Stimulated activated CD8-positive, alpha-beta memory T cell treated with anti-CD3 and anti-CD28 coated beads, Interleukin-2, amount 100 ng/mL, for 1 hour (primary cell): Measurements from ENCODE around the gene TFR2.

Experiments
- DNase-seq, 2 donors: peaks; one replicate each; pipeline ENCODE4 v3.0.0-alpha.2; 2020; ENCODE audit warnings: low read depth in 2 of 2

The TFR2 gene

DNA sequence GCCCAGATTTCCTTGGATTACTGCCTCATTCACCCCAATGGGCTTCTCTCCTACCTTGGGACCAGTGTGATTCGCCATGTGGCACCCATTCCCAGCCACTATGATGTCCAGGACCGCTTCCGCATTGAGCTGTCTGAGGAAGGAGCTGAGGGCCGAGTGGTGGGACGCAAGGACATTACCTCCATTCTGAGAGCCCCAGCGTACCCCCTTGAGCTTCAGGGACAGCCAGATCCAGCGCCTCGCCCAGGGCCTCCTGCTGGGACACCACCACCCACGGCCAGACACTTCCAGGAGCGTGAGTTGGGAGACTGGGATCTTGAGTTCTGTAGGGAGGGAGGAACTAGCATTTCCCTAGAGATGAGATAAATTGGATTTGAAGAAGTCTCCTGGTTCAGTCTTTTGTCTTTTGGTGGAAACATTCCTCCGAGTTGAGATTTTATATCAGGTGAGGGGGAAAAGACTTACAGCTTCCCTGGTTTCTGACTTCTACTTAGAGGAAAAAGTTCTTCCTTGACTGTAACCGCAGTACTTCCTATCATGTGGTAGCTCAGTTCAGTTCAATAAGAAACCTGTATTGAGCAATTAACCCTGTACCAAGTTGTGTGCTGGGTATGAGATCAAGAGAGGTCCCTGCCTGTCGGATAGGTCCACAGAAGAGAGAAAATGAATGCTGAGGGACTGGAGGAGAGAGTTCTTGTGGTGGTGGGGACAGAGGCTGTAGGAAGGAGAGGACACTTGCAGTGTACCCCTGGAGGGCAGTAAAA lies 27.8 kb downstream of the TFR2 start:
- no peak for DNase-seq

DNA sequence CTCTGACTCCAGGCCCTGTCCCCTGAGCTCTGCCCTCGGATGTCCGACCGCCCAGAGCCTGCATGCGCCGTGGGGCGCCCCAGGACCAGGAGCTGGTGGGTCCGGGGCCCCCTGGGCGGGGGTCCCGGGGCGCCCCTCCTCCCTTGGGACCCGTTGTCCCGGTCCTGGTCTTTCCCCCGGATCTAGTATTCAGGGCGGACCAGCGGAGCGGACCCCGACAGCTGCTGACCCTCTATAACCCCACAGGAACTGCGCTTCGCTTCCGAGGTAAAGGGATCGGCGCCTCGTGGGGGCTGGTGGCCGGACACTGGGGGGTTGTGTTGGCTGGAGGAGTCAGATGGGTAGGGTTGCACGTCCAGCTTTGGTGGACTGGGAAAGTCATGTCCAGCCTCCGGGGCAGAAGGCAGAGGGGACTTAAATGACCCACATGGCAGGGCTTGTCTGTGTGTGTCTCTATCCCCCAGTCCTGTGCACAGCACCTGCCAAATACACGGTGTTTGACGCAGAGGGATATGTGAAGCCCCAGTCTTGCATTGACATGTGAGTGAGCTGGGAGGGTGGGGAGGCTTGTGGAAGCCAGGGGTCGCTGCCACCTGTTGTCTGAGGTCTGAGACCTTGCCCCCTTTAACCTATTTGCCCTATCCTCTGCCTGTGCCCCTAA lies 28.5 kb downstream of the TFR2 start:
- DNase-seq, result no peak

DNA sequence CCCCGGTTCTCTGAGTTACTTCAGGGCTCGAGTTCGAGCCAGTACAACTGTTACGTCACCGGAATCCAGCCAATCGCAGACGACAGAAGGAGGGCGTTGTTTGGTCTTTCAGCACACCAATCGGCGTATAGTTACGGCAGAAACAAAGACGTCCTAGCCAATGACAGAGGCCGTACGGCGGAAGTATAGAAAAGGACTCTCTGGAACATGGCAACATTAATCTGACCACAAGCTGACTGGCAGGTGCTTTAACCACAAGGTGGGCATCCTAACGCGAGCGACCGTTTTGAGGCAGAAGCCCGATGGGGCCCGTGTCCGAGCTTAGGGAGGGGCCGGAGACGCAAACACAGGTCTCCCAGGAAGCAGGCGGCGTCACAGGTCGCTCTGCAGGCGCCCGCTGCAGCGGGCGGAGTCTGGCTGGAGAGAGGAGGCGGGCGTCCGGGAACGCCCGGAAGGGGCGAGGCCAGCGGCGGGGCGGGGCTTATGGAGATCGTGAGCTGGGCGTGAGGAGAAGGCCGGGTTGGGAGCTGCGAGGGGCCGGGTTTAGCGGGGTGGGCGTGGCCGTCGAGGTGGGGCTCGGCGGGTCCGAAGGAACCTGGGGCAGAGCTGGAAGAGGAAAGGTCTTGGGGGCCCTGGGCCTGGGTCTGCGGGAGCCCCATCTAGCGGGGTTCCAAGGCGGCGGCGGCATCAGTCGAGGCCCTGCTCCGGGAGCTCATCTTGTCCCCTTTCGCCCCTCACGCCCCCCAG lies 29.2 kb downstream of the TFR2 start, which contains the start of gene MOSPD3:
Gene MOSPD3, plus strand, starts transcription at position 558 of the 747 bp plus-strand sequence. CDS start 252 bp downstream, outside the sequence.
- peak; percentile 94 to 97 for DNase-seq

DNA sequence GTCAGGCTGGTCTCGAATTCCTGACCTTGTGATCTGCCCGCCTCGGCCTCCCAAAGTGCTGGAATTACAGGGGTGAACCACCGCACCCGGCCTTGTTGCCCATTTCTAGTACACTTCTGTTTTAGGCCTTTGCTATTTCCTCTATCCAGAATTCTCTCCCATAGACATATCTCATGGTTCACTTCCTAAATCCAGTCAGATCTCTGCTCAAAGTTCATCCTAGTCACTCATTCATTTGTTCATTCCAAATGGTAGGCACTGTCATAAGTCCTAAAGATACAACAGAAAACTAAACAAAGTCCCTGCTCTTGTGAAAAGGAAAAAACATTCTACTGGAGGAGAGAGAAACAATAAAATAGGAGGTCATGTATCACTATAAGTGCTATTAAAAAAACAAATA lies 31.4 kb downstream of the TFR2 start:
- DNase-seq, result no peak

DNA sequence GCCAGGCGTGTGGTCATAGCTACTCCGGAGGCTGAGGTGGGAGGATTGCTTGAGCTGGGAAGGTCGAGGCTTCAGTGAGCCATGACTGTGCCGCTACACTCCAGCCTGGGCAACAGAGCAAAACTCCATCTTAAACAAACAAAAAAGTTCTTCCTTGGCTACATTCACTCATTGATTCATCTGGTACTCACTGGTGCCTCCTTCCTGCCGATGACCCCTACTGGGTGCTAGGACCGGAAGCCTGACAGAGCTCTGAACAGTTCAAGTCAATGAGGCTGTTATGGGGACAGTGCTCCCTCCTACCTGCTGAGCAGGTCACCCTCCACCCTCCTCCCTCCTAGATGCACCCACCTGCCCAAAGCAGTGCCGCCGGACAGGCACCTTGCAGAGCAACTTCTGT lies 34.2 kb downstream of the TFR2 start:
- DNase-seq, result no peak

DNA sequence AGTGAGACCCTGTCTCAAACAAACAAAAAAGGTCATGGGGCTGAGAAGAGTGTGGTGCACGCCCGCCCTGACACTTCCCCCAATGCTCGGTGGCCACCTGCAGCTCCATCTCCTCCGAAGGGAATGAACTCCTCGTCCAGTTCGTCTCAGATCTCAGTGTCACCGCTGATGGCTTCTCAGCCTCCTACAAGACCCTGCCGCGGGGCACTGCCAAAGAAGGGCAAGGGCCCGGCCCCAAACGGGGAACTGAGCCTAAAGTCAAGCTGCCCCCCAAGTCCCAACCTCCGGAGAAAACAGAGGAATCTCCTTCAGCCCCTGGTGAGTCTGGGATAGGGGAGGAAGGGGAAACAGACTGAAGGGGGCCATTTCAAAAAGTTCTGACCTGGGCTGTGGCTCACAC lies 35.0 kb downstream of the TFR2 start:
- DNase-seq, result no peak

DNA sequence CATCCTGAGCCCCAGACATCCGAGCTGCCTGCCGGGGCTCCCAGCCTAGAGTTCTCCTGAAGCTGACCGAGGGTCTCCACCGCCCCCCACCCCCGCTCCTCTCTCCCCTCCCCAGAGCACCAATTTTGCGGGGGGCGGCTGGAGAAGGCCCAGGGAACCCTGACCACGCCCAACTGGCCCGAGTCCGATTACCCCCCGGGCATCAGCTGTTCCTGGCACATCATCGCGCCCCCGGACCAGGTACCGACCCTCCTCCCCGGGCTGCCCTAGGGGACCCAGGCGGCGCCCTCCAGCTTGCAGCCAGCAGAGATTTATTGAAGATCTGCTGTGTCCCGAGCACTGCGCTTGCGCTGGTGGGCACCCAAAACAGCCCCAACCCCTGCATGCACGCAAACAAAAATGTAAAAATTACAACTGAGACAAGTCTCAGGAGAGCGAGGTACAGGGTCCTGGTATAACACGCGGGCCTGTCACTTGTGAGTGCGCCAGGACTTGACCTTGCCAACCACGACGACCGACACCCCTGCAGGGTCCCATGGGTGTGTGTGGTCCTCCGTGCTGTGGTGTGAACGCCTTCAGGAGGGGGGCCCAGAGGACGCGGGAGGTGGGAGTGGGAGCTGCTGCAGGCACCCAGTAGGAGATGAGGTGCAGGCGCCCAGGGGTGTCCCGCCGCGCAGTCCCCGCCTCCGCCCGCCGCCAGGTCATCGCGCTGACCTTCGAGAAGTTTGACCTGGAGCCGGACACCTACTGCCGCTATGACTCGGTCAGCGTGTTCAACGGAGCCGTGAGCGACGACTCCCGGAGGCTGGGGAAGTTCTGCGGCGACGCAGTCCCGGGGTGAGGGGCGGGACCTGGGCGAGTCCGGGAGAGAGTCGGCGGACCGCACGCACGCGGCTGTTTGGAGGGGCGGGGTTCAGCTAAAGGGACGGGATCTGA lies 36.1 kb downstream of the TFR2 start:
- no peak for DNase-seq

DNA sequence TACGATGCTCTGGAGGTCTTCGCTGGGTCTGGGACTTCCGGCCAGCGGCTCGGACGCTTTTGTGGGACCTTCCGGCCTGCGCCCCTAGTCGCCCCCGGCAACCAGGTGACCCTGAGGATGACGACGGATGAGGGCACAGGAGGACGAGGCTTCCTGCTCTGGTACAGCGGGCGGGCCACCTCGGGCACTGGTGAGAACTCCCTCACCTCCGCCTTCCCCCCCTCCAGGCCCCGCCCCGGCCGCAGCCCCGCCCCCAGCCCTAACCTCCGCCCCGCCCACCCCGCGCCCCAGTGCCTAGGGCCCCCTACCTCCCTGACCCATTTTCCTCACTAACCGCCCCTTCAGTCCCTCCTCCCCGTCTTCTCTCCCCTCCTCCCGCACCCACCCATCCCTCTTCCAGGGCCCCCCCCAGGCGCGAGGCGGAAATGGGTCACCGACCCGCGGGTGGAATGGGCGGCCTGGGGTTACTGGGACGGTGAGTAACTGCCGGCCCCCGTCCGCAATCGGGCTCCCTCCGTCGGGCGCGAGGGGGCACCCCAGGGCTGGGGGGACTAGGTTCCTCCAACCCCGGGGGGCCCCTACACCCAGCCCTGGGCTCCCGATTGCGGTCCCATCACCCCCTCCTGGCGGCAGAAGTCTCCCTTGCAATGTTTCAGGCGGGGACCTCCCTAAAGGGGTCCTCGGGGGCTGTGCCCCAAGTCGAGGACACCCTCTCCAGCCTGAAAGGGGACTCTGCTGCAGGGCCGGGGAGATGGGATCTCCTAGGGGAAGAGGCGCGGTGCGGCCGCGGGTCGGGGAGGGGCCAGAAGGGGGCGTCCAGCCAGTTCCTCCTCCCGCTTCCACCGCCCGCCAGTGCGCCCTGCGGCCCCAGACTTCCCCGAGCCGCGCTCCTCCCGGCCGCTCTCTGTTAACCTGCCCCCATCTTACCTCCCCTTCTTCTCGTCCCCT lies 37.0 kb downstream of the TFR2 start:
- DNase-seq, result peak; percentile 43 to 59

DNA sequence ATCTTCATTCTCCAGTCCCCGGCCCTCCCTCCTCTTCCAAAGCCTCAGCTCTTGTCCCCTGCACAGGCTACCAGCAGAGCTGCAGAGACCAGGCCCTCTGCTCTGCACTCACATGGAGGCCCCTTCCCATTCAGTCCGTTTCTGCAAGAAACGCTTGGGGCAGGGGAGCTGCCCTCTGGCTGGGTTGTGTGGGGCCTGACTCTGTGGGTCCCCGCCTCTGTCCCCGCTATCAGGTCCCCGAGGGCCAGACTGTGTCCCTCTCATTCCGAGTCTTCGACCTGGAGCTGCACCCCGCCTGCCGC lies 37.7 kb downstream of the TFR2 start:
- no peak for DNase-seq

DNA sequence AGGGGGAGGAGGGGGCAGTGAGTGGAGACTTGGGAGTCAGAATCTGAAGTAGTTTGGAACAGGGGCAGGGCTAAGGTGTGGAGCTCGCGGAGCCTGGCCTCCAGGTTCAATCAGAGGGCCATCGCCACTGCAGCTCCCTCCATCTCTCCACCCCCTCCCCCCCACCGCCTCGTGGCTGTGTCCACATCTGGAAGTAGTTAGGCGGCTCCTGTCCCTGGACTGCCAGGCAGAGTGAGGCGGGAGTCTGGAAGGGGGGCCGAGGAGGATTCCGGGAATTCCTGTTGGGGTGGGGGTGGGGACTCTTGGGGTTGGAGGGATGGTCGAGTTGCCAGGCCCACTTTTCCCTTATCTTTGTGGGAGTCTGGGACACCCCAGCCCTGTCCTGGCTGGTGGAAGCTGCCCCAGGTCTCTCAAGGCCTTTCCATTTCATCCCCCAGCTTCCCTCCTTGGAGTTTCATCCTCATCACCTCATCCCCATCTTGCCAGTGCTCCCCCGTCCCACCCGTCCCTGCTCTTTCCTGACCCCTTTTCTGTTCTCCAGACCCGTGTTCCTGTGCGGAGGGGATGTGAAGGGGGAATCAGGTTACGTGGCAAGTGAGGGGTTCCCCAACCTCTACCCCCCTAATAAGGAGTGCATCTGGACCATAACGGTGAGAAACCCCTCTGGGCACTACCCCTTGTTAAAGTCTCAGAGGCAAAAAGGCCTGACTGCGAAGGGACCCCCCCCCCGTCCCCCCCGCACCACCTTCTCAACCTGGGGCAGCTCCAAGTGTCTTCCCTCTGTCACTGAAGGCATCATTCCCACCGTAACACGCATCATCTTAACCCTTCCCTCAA lies 38.2 kb downstream of the TFR2 start:
- no peak for DNase-seq

DNA sequence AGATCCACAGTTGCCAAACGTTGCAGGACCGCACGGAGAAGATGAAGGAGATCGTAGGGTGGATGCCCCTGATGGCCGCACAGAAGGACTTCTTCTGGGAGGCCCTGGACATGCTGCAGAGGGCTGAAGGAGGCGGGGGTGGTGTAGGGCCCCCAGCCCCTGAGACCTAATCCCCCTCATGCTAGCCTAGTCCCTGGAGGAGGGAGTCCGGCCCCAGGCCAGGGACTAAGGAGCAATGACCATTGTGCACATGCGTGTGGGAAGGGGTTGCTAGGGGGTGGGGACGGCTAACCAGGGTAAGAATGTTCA lies 40.7 kb downstream of the TFR2 start:
- no peak for DNase-seq

DNA sequence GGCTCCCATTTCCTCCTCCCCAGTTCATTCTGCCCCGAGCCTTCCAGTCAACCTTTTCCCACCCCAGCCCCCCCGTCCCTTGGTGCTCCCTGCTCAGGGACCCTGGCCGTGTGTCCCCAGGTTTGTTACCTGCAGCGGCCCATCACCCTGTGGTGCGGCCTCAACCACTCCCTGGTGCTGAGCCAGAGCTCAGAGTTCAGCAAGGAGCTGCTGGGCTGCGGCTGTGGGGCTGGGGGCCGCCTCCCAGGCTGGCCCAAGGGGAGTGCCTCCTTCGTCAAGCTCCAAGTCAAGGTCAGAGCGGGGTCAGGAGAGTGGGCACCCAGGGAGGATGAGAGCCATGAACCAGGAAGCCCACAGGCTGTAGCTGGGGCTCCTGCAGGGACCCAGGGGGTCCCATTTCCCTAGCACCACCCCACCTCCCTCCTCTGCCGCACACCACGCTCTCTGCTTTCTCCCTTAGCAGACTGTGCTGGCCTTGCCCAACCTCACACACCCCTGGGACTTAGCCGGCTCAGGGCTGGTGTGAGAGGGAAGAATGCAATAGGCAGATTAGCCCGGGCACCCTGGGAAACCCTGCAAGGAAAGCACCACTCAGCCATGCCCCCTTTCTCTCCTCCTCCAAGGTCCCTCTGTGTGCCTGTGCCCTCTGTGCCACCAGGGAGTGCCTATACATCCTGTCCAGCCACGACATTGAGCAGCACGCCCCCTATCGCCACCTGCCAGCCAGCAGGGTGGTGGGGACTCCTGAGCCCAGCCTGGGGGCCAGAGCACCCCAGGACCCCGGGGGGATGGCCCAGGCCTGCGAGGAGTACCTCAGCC lies 41.2 kb downstream of the TFR2 start:
- no peak for DNase-seq

DNA sequence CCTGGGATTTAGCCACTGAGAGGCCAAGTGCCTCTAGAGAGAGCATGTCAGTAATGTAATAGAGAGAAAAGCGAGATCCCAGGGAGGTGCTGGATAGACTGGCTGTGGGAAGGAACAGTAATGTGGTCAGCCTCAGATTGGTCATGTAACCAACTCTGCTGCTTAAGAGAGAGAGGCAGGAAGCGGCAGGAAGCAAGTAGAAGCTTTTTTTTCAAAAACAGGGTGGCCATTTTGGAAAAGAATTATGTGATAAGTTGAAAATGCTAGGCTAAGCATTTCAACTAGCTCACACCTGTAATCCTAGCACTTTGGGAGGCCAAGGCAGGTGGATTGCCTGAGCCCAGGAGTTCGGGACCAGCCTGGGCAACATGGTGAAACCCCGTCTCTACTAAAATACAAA lies 42.9 kb downstream of the TFR2 start:
- no peak for DNase-seq

DNA sequence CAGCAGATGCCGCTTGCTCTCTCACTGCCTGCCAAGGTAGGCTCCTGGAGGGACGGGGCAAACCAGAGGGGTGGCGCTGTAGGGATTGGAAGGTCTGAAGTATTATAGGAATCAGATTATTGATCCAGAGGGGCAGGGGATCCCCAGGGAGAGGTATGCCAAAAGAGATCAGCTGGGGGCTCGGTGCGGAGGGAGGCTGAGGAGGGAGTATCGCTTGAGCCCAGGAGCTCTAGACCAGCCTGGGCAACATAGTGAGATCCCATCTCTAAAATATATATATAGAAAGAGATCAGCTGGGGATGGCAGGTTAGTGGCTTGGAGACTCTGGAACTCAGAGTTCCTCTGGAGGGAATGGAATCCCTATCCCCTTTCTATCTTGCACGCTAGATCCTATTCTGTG lies 46.2 kb downstream of the TFR2 start:
- no peak for DNase-seq

DNA sequence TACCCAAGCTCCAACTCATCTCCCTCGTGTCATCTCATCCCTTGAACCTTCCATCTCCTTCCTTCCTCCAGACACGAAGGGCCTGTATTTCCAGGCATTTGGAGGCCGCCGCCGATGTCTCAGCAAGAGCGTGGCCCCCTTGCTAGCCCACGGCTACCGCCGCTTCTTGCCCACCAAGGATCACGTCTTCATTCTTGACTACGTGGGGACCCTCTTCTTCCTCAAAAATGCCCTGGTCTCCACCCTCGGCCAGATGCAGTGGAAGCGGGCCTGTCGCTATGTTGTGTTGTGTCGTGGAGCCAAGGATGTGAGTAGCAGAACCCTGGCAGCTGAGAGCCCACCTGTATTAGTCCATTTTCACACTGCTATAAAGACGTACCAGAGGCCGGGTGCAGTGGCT lies 49.8 kb downstream of the TFR2 start:
- no peak for DNase-seq

DNA sequence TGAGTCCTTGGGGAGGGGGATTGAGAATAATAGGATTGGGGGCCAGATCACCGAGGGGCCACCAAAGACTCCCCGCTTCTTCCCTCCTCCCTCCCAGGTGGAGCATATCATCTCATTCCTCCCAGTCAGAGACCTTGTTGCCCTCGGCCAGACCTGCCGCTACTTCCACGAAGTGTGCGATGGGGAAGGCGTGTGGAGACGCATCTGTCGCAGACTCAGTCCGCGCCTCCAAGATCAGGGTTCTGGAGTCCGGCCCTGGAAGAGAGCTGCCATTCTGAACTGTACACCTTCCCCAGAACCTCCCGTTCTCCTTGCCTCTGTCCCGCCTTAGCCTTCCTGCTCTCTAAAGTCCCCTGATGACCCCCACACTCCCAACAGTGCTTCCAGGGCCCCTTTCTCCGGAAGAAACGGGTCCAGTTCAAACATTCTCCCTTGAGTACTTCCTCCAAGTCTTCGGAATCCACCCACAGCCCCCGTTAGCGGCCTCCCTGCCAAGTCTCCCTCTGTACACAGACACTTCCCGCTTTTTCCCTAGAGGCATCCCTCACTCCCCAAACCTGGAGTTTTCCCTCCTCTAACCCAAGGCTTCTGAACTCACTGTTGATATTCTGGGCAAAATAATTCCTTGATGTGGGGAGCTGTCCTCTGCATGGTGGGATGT lies 51.1 kb downstream of the TFR2 start:
- DNase-seq, result no peak

DNA sequence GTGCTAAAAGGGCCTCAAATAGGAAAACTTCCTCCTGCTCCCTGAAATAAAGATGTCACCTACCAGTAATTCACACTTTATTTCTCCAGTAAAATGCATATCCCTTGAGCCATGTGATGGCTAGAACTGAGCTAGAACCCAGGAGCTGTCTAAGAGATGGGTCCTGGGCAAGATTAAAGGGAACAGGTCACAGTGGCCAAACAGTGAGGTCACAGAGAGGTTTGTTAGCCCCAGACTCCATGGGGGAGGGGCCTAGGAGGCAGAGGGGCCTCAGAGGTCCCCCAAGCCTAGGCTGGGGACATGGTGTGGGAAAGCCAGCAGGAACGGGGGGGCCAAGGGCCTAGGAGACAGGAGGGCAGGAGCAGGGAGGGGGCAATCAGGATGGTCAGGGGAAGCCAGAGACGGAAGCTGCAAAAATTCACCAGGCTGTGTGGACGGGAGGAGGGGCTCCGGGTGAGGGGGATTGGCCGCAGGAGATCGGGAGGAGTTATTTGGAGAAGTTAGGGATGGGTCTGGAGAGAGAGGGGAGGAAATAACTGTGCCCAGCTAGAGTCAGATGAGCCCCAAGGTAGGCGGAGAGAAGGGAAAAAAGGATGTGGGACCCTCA lies 51.9 kb downstream of the TFR2 start:
- no peak for DNase-seq

DNA sequence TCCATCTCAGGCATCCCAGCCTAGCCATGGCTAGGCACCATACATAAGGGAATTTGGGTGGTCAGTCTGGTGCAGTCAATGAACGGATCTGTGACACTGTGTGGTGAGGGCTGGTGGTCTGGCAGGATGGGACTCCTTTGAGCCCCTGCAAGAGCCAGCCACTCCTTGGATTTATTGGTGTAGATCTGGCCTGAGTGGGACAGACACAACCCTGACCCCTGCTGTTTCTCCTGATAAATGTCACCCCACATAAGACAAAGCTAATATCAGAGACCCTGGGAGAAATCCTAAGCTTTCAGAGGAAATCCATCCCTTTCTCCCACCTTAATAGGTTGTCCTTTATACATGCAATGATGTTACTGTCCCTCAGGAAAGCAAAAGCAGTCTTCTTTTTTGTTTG lies 52.9 kb downstream of the TFR2 start:
- DNase-seq, result no peak
